C4-2B (cell line): Measurements from ENCODE around the gene EGLN2.
"Not testable (repeated sequence)": the region's sequence is repeated elsewhere in the genome, so short reads cannot be mapped to it uniquely, and the experiment has no call there.

Experiments used
- H3K27ac ChIP-seq: fragments of 450-650 bp; 2 replicates; pipeline ENCODE4 v1.5.1; 2017
- ZFX ChIP-seq: fragments of 450-650 bp; IDR thresholded peaks from 2 replicates; pipeline ENCODE4 v1.6.1; 2017
- TF ChIP-seq, protein P1 (sequence below): fragments of 450-650 bp; conservative IDR thresholded peaks from 2 replicates; pipeline ENCODE4 v1.5.1; 2017; ENCODE audit warnings: mild to moderate bottlenecking

EGLN2 gene

DNA sequence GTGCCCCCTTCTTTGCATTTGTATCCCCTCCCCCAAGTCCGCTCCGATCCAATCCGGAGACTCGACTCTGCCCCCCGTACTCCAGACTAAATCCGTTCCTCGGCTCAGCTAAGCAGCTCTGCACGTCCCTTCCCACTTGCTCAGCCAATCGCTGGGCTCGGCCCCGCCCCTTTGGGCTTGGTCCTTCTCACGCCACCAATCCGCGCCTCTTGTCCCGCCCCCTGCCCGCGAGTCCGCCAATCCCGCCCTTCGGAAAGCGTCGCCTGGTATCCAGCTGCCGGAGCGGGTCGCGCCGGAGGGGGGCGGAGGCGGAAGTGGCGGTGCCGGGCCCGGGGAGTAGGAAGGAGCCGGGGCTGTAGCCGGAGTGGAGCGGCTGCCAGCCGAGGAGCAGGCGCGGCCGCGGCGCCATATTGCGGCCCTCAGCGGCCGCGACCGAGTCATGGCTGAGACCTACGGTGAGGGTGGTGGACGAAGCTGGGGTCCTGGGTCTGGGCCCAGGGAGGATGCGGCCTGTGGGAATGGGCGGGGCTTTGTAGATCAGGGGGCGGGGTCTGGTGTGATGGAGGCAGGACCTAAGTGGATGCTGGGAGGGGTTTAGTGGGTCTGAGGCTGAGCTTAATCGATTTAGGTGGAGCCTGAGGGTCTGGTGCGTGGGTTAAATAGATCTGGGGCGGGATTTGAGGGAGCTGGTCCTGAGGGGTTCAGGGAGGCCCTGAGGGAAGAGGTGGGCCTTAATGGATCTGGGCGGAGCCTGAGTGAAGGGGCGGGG, 20.9 kb upstream of the EGLN2 start, which contains the start of gene RAB4B:
Gene RAB4B (plus strand): TSS at position 311 of the 769 bp plus-strand sequence. CDS start 129 bp downstream, at position 440.
- TF ChIP-seq, protein P1, sequence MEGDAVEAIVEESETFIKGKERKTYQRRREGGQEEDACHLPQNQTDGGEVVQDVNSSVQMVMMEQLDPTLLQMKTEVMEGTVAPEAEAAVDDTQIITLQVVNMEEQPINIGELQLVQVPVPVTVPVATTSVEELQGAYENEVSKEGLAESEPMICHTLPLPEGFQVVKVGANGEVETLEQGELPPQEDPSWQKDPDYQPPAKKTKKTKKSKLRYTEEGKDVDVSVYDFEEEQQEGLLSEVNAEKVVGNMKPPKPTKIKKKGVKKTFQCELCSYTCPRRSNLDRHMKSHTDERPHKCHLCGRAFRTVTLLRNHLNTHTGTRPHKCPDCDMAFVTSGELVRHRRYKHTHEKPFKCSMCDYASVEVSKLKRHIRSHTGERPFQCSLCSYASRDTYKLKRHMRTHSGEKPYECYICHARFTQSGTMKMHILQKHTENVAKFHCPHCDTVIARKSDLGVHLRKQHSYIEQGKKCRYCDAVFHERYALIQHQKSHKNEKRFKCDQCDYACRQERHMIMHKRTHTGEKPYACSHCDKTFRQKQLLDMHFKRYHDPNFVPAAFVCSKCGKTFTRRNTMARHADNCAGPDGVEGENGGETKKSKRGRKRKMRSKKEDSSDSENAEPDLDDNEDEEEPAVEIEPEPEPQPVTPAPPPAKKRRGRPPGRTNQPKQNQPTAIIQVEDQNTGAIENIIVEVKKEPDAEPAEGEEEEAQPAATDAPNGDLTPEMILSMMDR = no peak
- TF ChIP-seq ZFX = no peak; the same call in 1 of the 2 replicates

DNA sequence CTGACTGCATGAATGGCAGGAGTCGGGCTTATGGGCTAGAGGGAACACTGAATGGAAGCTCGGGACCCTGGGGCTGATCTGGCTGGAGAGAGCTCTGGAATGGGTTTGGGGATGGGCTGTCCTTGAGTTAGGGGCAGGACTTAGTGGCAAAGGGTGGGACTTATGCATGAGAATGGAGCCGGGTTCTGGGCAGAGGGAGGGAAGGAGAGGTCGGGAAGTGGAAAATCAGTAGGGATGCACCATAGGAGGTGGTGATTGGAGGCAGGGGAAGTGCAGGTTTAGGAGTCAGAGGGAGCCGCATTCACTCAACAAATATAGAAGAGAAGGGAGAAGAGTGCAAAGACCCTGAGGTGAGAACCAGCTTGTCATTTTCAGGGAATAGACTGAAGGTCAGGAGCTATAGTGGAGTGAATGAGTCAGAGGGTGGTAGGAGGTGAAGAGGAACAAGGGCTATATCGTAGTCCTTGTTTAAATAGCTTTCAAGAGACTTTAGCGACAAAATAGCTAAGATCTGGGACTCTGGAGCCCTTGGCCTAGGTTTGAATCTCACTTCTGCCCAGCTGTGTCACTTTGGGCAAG, 20.2 kb upstream of the EGLN2 start:
- H3K27ac ChIP-seq = peak overlapping the region; percentile 81
- TF ChIP-seq, protein P1 = no peak
- TF ChIP-seq ZFX = no peak

More for the DNA sequence above, 20.9 kb upstream of the EGLN2 start, which contains the start of gene RAB4B:
- H3K27ac ChIP-seq = peak within 1 kb of the TSS; percentile 81

DNA sequence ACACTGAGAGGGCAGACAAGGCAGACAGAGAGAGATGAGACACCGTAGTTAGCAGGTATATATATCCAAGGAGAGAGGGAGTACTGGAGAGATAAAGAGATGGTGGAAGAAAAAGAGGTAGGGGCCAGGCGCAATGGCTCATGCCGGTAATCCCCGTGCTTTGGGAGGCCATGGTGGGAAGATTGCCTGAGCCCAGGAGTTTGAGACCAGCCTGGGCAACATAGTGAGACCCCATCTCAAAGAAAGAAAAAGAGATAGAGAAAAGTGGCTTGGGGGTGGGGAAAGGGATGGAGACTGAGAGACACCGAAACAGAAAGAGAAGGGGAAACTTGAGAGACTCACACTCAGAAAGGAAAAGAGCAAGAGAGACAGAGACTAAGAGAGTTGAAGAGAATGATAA, 18.4 kb upstream of the EGLN2 start:
- no peak for TF ChIP-seq ZFX
- TF ChIP-seq, protein P1 = no peak

DNA sequence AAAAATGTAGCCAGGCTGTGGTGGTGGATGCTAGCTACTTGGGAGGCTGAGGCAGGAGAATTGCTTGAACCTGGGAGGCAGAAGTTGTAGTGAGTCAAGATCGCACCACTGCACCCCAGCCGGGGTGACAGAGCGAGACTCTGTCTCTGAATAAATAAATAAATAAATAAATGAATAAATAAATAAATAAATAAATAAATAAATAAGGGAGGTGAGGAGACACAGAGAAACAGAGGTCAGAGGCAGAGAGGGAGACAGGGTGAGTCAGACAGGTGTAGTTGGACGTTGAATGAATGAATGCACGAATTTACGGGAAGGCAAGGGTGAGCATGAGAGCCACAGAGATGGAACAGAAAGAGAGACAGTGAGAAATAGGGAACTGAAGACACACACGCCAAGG, 17.9 kb upstream of the EGLN2 start:
- no peak for TF ChIP-seq ZFX
- TF ChIP-seq, protein P1 = no peak
- H3K27ac ChIP-seq = no peak overlapping the region

More for the DNA sequence above, 18.4 kb upstream of the EGLN2 start:
- H3K27ac ChIP-seq = no peak overlapping the region

DNA sequence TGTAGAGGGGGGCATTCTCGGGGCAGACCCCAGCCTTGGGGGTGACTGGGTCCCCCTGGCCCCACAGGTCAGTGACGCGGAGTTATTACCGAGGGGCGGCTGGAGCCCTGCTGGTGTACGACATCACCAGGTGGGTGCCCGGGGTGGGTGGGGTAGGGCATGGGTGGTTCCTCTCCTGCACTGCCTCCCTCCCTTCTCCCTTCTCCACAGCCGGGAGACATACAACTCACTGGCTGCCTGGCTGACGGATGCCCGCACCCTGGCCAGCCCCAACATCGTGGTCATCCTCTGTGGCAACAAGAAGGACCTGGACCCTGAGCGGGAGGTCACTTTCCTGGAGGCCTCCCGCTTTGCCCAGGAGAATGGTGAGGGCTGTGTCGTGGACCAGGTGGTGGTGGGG, 15.3 kb upstream of the EGLN2 start:
- no peak overlapping the region for H3K27ac ChIP-seq
- TF ChIP-seq, protein P1 = no peak
- no peak for TF ChIP-seq ZFX

DNA sequence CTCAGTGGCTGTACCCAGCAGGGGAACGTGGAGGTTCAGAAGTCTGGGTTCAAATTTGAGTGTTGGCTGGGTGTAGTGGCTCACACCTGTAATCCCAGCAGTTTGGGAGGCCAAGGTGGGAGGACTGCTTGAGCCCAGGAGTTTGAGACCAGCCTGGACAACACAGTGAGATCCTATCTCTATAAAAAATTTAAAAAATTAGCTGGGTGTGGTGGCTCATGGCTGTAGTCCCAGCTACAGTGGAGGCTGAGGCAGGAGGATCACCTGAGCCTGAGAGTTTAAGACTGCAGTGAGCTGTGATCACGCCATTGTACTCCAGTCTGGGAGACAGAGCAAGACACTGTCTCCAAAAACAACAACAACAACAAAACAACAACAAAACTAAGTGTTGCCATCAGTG, 14.8 kb upstream of the EGLN2 start:
- not testable (repeated sequence) for H3K27ac ChIP-seq

DNA sequence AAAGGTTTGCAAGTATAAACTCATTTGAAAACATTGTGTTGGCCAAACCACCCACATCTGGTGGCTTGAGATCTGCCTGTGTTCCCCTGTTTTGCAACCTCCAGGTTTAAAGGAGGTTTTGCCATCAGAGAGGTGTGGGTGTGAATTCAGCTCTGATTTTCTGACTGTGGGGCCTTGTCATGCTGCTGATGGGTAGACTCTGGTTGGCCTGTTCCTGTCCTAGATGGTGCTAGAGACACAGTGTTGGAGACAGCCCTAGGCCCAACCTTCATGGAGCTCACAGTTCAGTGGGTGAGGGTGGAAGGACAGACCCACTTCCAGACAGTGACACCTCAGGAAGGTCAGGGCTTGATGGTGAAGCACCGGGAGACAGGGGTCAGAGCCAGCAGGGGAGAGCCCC, 13.5 kb upstream of the EGLN2 start:
- no peak overlapping the region for H3K27ac ChIP-seq
- TF ChIP-seq, protein P1 = no peak
- no peak for TF ChIP-seq ZFX
